H54 (cell line): ENCODE results near the gene DCAKD.

Experiments used
- DNase-seq: peaks from one replicate; pipeline ENCODE4 v3.0.0; 2011; ENCODE audit warnings: low spot score, mixed read lengths; ENCODE audit not compliant: insufficient read length
- FAIRE-seq: peaks from 3 replicates; lab custom pipeline; 2011; peaks lifted over from hg19 to GRCh38; lab: Jason Lieb, UNC
- POLR2A ChIP-seq: IDR thresholded peaks from 2 replicates; pipeline ENCODE4 v1.6.1; 2011; ENCODE audit warnings: low read depth, mild to moderate bottlenecking, low read length

Gene DCAKD

GRCh38 chr17:44976206-44976605, 75.2 kb downstream of the DCAKD start:
- DNase-seq (no peak), FAIRE-seq (no peak)
- TF ChIP-seq POLR2A: no peak
